Stomach (tissue), 9 donors: ENCODE results near the gene TRPV4. TPM values are rescaled to one million over a fixed set of nuclear protein-coding genes. Genes with fewer than 3 reads are reported as not detected.

Experiments
- DNase-seq, 2 donors: peaks; one replicate each; pipeline versions ENCODE4 v3.0.0 to v3.0.0-alpha.2; 2013 to 2019
- H3K27ac ChIP-seq, 5 donors: fragments of 200-600 bp in 4 of 5; sonication (generic) in 4 of 5; one replicate each; pipeline ENCODE4 v1.5.1; 2013 to 2019; ENCODE audit warnings: mild to moderate bottlenecking in 1 of 5, moderate library complexity in 1 of 5
- H3K27me3 ChIP-seq, 3 donors: fragments of 200-600 bp; sonication (generic); one replicate each; pipeline ENCODE4 v1.5.1; 2017 to 2019; ENCODE audit warnings: mixed run types in 1 of 3
- H3K36me3 ChIP-seq, 4 donors: fragments of 200-600 bp; sonication (generic); 1 replicate in 3 of 4; 2 replicates in 1 of 4; pipeline ENCODE4 v1.5.1; 2016 to 2019
- H3K4me1 ChIP-seq, 4 donors: fragments of 200-600 bp; sonication (generic); one replicate each; pipeline ENCODE4 v1.5.1; 2016 to 2019
- H3K4me3 ChIP-seq, 4 donors: fragments of 200-600 bp; sonication (generic) in 3 of 4; one replicate each; pipeline ENCODE4 v1.5.1; 2016 to 2019; ENCODE audit warnings: mild to moderate bottlenecking in 1 of 4
- H3K9me3 ChIP-seq, 4 donors: fragments of 200-600 bp; sonication (generic); one replicate each; pipeline ENCODE4 v1.5.1; 2016 to 2019
- EP300 ChIP-seq: sonication (generic); formaldehyde crosslinking; IDR thresholded peaks from one replicate; pipeline ENCODE4 v1.6.1; 2017; ENCODE audit warnings: antibody characterized with exemption
- POLR2A ChIP-seq, 4 donors: fragments of 450-650 bp; IDR thresholded peaks; one replicate each; pipeline ENCODE4 v1.6.1; 2016; ENCODE audit warnings: antibody characterized with exemption in 4 of 4, control low read depth in 2 of 4, mild to moderate bottlenecking in 1 of 4, moderate library complexity in 1 of 4
- POLR2AphosphoS5 ChIP-seq, 3 donors: sonication (generic); formaldehyde crosslinking; IDR thresholded peaks; one replicate each; pipeline ENCODE4 v1.6.1; 2016; ENCODE audit warnings: antibody characterized with exemption in 3 of 3
- WGBS, 5 donors: extraction: QIAGEN DNeasy Blood & Tissue Kit in 3 of 5; methylation state at CpG; one replicate each; pipeline versions ENCODE4 v1.1.5 to v1.1.7; 2013 to 2018; 5-methylcytosine and 5-hydroxymethylcytosine counted together
- intact Hi-C: fragments of 100-400 bp; cut with DNase I; formaldehyde crosslinking; loops from one replicate; pipeline ENCODE4 v1.15.1; 2023; ENCODE audit warnings: low total_unique reads
- polyA plus RNA-seq, 3 donors: library from polyadenylated mRNA; stranded (reverse); fragments of 200-250 nt; gene quantifications; one replicate each; pipeline ENCODE4 v1.2.3, GENCODE V29; 2013
- total RNA-seq, 5 donors: library from RNA; depleted of rRNA; stranded (reverse); fragments of >200 nt; gene quantifications; one replicate each; pipeline versions ENCODE4 v1.1.0 to v1.2.3, GENCODE V29; 2014 to 2016
- TF ChIP-seq, protein P1 (sequence below), 7 experiments: fragments of 450-650 bp in 4 of 7; fragments of 200-600 bp in 3 of 7; sonication (generic) in 3 of 7; IDR thresholded peaks; one replicate each; pipeline ENCODE4 v1.5.1; 2016 to 2019; ENCODE audit warnings: antibody characterized with exemption in 7 of 7, control low read depth in 2 of 7, mild to moderate bottlenecking in 1 of 7
- donor health status: healthy with polysubstance abuse.
- donor health status: Bipolar disorder and iron deficiency.
- donor health status: healthy.

The TRPV4 gene
- total and polyA plus RNA-seq, 8 donors: 0.75 to 3.8 (median 1.4) TPM; not detected in 4

- Histone ChIP-seq H3K27ac (no peak overlapping the region), H3K27me3 (peaks cover 0 to 13% (median 0%) of the 10 kb centered on the region in 3 donors), H3K9me3 (no peaks in the 10 kb centered on the region), H3K36me3 (peaks cover 0 to 4% (median 0%) of the 10 kb centered on the region in 4 donors), H3K4me1 (no peaks in the 10 kb centered on the region), H3K4me3 (no peak overlapping the region)
- no peak for DNase-seq
- intact Hi-C loops: no loop called here
- no peak for TF ChIP-seq EP300
- TF ChIP-seq POLR2AphosphoS5 (IDR thresholded peaks at IDR 0.05): no peak
- TF ChIP-seq, protein P1, sequence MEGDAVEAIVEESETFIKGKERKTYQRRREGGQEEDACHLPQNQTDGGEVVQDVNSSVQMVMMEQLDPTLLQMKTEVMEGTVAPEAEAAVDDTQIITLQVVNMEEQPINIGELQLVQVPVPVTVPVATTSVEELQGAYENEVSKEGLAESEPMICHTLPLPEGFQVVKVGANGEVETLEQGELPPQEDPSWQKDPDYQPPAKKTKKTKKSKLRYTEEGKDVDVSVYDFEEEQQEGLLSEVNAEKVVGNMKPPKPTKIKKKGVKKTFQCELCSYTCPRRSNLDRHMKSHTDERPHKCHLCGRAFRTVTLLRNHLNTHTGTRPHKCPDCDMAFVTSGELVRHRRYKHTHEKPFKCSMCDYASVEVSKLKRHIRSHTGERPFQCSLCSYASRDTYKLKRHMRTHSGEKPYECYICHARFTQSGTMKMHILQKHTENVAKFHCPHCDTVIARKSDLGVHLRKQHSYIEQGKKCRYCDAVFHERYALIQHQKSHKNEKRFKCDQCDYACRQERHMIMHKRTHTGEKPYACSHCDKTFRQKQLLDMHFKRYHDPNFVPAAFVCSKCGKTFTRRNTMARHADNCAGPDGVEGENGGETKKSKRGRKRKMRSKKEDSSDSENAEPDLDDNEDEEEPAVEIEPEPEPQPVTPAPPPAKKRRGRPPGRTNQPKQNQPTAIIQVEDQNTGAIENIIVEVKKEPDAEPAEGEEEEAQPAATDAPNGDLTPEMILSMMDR (IDR thresholded peaks at IDR 0.05): no peak
- TF ChIP-seq POLR2A (IDR thresholded peaks at IDR 0.05): no peak
- WGBS, 5 donors: 82 to 95% (median 94%) methylated on average over 4 of the region's 4 CpGs
Measured at GRCh38 chr12:109785854-109786253, 47.3 kb downstream of the TRPV4 start.

DNA sequence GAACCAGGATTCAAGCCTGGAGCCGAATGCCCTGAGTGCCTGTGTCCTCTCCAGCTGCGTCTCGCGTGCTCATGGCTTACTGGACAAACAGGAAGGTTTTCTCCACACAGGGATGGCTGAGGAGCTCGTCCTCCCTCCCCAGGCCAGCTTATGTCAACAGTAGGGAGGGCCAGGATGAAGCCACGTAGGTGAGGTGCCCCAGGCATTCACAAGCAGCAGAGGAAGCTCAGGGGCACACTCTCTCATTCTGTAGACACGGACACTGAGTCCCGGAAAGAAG, 49.3 kb downstream of the TRPV4 start:
- Histone ChIP-seq H3K36me3 (peaks cover 0 to 4% (median 0%) of the 10 kb centered on the region in 4 donors), H3K9me3 (peaks cover 0 to 8% (median 4%) of the 10 kb centered on the region in 4 donors), H3K4me1 (no peaks in the 10 kb centered on the region), H3K4me3 (no peak overlapping the region), H3K27ac (no peak overlapping the region), H3K27me3 (peaks cover 0 to 13% (median 0%) of the 10 kb centered on the region in 3 donors)
- TF ChIP-seq EP300 (no peak), POLR2AphosphoS5 (IDR thresholded peaks at IDR 0.05) (no peak), POLR2A (IDR thresholded peaks at IDR 0.05) (no peak)
- TF ChIP-seq, protein P1 (IDR thresholded peaks at IDR 0.05): no peak
- intact Hi-C loops: no loop called here
- WGBS, 5 donors: 63 to 76% (median 68%) methylated on average over 8 of the region's 8 CpGs
- DNase-seq: no peak

DNA sequence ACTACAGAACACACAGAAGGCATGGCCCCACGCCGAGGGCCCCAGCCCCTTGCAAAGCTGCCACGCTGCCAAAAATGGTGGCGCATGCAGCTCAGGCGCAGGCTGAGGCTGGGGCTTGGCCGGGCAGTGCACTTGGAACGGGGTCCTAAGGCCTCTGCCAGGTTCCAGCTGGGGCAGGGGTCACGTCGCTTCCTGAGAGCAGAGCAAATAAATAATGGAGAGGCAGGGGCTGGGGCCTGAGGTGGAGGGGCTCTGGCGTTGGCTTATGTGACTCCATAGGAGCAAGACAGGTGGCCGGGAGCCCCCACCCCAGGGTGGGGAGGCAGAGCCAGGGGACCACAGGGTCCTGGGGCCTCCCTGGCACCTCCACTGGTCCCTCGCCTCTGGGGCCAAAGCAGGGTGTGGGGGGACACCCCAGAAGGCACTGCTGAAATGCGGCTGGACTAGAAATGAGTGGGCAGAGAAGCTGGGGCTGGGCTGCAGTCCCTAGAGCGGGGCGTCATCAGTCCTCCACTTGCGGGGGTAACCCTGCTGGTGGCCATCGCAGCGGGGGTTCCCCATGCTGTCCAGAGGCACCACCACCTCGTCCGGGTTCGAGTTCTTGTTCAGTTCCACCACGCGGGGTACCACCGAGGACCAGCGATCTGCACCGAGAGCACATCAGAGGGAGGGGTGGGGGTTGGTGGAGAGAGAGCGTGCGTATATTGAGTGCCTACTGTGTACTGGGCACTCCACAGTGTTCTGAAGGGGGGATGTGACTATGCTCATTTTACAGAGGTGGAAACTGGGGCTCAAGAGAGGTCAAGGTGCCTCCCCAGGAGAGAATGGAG, 49.8 kb downstream of the TRPV4 start:
- Histone ChIP-seq H3K4me3 (no peak overlapping the region), H3K27ac (no peak overlapping the region), H3K36me3 (peaks cover 0 to 4% (median 0%) of the 10 kb centered on the region in 4 donors), H3K9me3 (peaks cover 0 to 12% (median 5%) of the 10 kb centered on the region in 4 donors), H3K4me1 (no peaks in the 10 kb centered on the region), H3K27me3 (peaks cover 0 to 13% (median 0%) of the 10 kb centered on the region in 3 donors)
- intact Hi-C loops: no loop called here
- no peak for DNase-seq
- TF ChIP-seq EP300: no peak
- TF ChIP-seq, protein P1 (IDR thresholded peaks at IDR 0.05): no peak
- no peak for TF ChIP-seq POLR2AphosphoS5 (IDR thresholded peaks at IDR 0.05)
- TF ChIP-seq POLR2A (IDR thresholded peaks at IDR 0.05): no peak
- WGBS, 5 donors: 81 to 88% (median 82%) methylated on average over 20 to 28 of the region's 28 CpGs

DNA sequence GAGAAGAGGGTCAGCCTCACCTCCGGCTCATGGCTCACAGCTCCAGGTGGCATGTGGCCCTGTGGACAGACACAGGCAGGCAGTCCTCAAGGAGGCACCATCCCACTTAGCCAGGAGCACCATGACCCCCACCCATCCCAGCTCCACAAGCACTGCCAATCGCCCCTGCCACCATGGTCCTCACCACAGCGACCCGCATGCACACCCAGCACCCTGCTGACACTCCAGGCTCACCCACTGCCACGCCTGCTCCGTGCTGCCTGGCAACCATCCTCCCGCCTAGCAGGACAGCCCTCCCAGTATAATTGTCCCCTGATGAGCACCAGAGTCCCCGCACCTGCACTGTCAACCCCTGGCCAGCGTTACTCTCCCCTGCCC, 50.9 kb downstream of the TRPV4 start:
- H3K9me3 ChIP-seq: peaks cover 0 to 12% (median 5%) of the 10 kb centered on the region in 4 donors
- DNase-seq: no peak
- intact Hi-C loops: no loop called here
- no peak for TF ChIP-seq POLR2A (IDR thresholded peaks at IDR 0.05)
- TF ChIP-seq, protein P1 (IDR thresholded peaks at IDR 0.05): no peak
- TF ChIP-seq POLR2AphosphoS5 (IDR thresholded peaks at IDR 0.05): no peak
- no peak for TF ChIP-seq EP300
- no peaks in the 10 kb centered on the region for H3K4me1 ChIP-seq
- whole genome bisulfite sequencing, 5 donors: 85 to 90% (median 86%) methylated on average over 7 to 9 of the region's 9 CpGs
- H3K36me3 ChIP-seq: no peaks in the 10 kb centered on the region
- no peak overlapping the region for H3K27ac ChIP-seq
- H3K27me3 ChIP-seq: peaks cover 0 to 13% (median 0%) of the 10 kb centered on the region in 3 donors
- H3K4me3 ChIP-seq: no peak overlapping the region
